Smooth muscle cell (in vitro differentiated cells): Measurements from ENCODE around the gene SOS1. TPM values are rescaled to one million over a fixed set of nuclear protein-coding genes. Genes with fewer than 3 reads are reported as not detected.
"Not testable (repeated sequence)": the region's sequence is repeated elsewhere in the genome, so short reads cannot be mapped to it uniquely, and the experiment has no call there.

Experiments
- DNase-seq: peaks from one replicate; lab custom pipeline; 2025; ENCODE audit not compliant: unreplicated experiment; lab: John Stamatoyannopoulos, UW
- H2AFZ ChIP-seq: fragments of 200-600 bp; sonication (generic); 2 replicates; pipeline ENCODE4 v1.6.0; 2016; ENCODE audit warnings: antibody characterized with exemption, low read depth, mild to moderate bottlenecking
- H3F3A ChIP-seq: fragments of 200-600 bp; sonication (generic); 2 replicates; pipeline ENCODE4 v1.6.0; 2017; ENCODE audit warnings: antibody characterized with exemption, low read depth
- H3K27ac ChIP-seq: fragments of 200-600 bp; sonication (generic); 2 replicates; pipeline ENCODE4 v1.5.1; 2016; ENCODE audit warnings: low read depth, mild to moderate bottlenecking
- H3K27me3 ChIP-seq: fragments of 200-600 bp; sonication (generic); 2 replicates; pipeline ENCODE4 v1.6.1; 2016; ENCODE audit warnings: low read depth, mild to moderate bottlenecking
- H3K36me3 ChIP-seq: fragments of 200-600 bp; sonication (generic); 2 replicates; pipeline ENCODE4 v1.5.1; 2016; ENCODE audit warnings: low read depth
- H3K4me1 ChIP-seq: fragments of 200-600 bp; sonication (generic); 2 replicates; pipeline ENCODE4 v1.5.1; 2016; ENCODE audit warnings: low read depth
- H3K4me2 ChIP-seq: fragments of 200-600 bp; sonication (generic); 2 replicates; pipeline ENCODE4 v1.6.0; 2016; ENCODE audit warnings: mild to moderate bottlenecking
- H3K4me3 ChIP-seq: fragments of 200-600 bp; sonication (generic); 2 replicates; pipeline ENCODE4 v1.5.1; 2016; ENCODE audit warnings: mild to moderate bottlenecking
- H3K79me2 ChIP-seq: fragments of 200-600 bp; sonication (generic); 2 replicates; pipeline ENCODE4 v1.6.0; 2016; ENCODE audit warnings: low read depth, mild to moderate bottlenecking
- H3K9ac ChIP-seq: fragments of 200-600 bp; sonication (generic); 2 replicates; pipeline ENCODE4 v1.6.0; 2016; ENCODE audit warnings: low read depth
- H3K9me3 ChIP-seq: fragments of 200-600 bp; sonication (generic); replicated peaks from 2 replicates; pipeline ENCODE4 v1.5.1; 2016; ENCODE audit warnings: low read depth
- H4K20me1 ChIP-seq: fragments of 200-600 bp; sonication (generic); 2 replicates; pipeline ENCODE4 v1.6.0; 2016; ENCODE audit warnings: low read depth
- CTCF ChIP-seq: fragments of 200-600 bp; sonication (generic); IDR thresholded peaks from 2 replicates; pipeline ENCODE4 v1.5.1; 2017; ENCODE audit warnings: borderline replicate concordance, mild to moderate bottlenecking, antibody characterized with exemption; ENCODE audit not compliant: insufficient read depth, poor library complexity, severe bottlenecking
- WGBS: methylation state at CpG from one replicate; pipeline ENCODE4 v1.1.7; 2016; ENCODE audit warnings: low lambda C conversion rate; 5-methylcytosine and 5-hydroxymethylcytosine counted together
- polyA plus RNA-seq: library from polyadenylated mRNA; unstranded; fragments of >200 nt; fragmentation: Nextera tagmentation; extraction: Ambion mirVana; gene quantifications from 2 replicates; pipeline ENCODE4 v1.2.1, GENCODE V29; 2016
- total RNA-seq: library from RNA; depleted of rRNA; stranded (reverse); fragments of >200 nt; gene quantifications from 2 replicates; pipeline ENCODE4 v1.2.3, GENCODE V29; 2014

SOS1 gene
- total and polyA plus RNA-seq, 2 experiments from 2014 or later, result 8.4 to 34.0 TPM

DNA sequence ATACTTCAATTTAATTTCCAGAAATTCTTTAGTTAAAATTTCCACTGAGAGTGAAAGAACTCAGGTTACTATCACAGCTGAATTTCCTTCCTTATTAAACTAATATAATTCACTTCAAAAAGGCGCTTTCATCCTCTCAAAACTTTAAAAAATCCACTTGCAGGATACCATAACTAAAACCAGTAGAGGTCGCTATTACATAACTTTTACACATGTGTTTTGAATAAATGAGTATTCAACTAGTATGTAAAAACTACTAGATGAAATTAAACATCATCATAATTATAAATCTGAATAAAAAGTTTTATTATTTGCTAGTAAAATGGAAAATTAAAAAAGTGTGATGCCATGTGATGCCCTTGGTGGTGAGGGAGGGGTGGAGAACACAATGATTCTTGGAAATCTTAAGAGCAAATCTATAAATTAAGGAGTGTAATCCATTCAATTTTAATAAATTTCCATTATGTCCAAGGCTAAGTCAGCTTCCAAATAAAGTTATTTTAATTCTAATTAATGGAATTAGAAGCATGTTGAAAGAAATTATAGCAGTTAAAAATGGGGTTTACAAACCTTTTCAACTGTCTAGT lies 61.4 kb downstream of the SOS1 start:
- no peak overlapping the region for H3K4me3 ChIP-seq
- DNase-seq, result no peak
- no peaks in the 10 kb centered on the region for H3K9me3 ChIP-seq
- H3K9ac ChIP-seq, result no peak overlapping the region
- H3K4me1 ChIP-seq, result no peaks in the 10 kb centered on the region
- peaks cover 31% of the 10 kb centered on the region for H4K20me1 ChIP-seq
- peaks cover 44% of the 10 kb centered on the region for H3K79me2 ChIP-seq
- no peak overlapping the region for H3K4me2 ChIP-seq
- H3K36me3 ChIP-seq, result peaks cover 10% of the 10 kb centered on the region
- H2AFZ ChIP-seq, result no peak overlapping the region
- WGBS, result 30% methylated on average over 2 of the region's 2 CpGs
- H3F3A ChIP-seq, result no peaks in the 10 kb centered on the region
- no peaks in the 10 kb centered on the region for H3K27me3 ChIP-seq
- peak; percentile 88 for TF ChIP-seq CTCF
- H3K27ac ChIP-seq, result peak overlapping the region; percentile 23

- Histone ChIP-seq H2AFZ (no peak overlapping the region), H3K27ac (no peak overlapping the region), H4K20me1 (peaks cover 22% of the 10 kb centered on the region), H3K9ac (no peak overlapping the region), H3K4me2 (no peak overlapping the region), H3K9me3 (no peaks in the 10 kb centered on the region), H3K79me2 (peaks cover 36% of the 10 kb centered on the region), H3K36me3 (peaks cover 14% of the 10 kb centered on the region), H3F3A (no peaks in the 10 kb centered on the region), H3K4me3 (no peak overlapping the region), H3K4me1 (no peaks in the 10 kb centered on the region), H3K27me3 (no peaks in the 10 kb centered on the region)
- 97% methylated on average over 3 of the region's 3 CpGs for WGBS
- no peak for DNase-seq
- TF ChIP-seq CTCF, result no peak
These were observed 62.8 kb downstream of the SOS1 start for GRCh38 chr2:39058101-39058500.

DNA sequence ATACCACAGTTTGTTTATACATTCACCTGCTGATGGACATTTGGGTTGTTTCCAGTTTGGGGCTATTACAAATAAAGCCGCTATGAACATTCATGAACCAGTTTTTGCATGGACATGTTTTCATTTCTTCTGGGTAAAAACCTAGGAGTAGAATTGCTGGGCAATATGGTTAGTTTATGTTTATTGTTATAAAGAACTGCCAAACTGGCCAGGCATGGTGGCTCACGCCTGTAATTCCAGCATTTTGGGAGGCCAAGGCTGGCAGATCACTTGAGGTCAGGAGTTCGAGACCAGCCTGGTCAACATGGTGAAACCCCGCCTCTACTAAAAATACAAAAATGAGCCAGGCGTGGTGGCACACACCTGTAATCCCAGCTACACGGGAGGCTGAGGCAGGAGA lies 68.2 kb downstream of the SOS1 start:
- H3K36me3 ChIP-seq, result peaks cover 16% of the 10 kb centered on the region
- DNase-seq, H3K9ac ChIP-seq, H4K20me1 ChIP-seq, H3F3A ChIP-seq, H3K4me3 ChIP-seq, H2AFZ ChIP-seq, H3K79me2 ChIP-seq, H3K27me3 ChIP-seq, H3K27ac ChIP-seq, H3K4me1 ChIP-seq, H3K9me3 ChIP-seq, H3K4me2 ChIP-seq: not testable (repeated sequence)
- WGBS, result 98% methylated on average over 6 of the region's 6 CpGs

DNA sequence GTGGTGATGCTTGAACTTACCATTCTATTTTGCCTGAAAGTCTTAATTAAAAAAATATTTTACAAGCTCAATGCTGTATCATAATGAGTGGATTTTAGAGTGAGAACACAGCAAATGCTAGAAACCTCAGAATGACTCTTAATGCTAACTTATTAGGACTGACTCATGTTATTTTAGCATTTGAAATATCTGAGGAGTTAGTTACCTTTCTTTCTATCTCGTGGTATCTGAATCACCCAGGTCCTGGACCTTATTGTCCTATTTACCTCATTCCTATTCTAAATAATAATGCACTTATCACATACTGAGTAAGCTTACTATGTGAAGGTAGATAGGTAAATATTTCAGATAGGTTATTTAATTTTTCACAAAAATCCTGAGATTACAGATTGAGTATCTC lies 70.7 kb downstream of the SOS1 start:
- H3K4me1 ChIP-seq, result no peaks in the 10 kb centered on the region
- H3K79me2 ChIP-seq, result no peaks in the 10 kb centered on the region
- H3K4me3 ChIP-seq, result no peak overlapping the region
- H3K27ac ChIP-seq, result no peak overlapping the region
- no peak for TF ChIP-seq CTCF
- no peak overlapping the region for H3K9ac ChIP-seq
- H4K20me1 ChIP-seq, result no peaks in the 10 kb centered on the region
- peaks cover 9% of the 10 kb centered on the region for H3K36me3 ChIP-seq
- H3K9me3 ChIP-seq, result no peaks in the 10 kb centered on the region
- H3F3A ChIP-seq, result no peaks in the 10 kb centered on the region
- no peak for DNase-seq
- 93% methylated on average over 1 of the region's 1 CpG for WGBS
- no peak overlapping the region for H2AFZ ChIP-seq
- no peaks in the 10 kb centered on the region for H3K27me3 ChIP-seq
- H3K4me2 ChIP-seq, result no peak overlapping the region
